ENCODE data around the gene PIK3C3.

Gene PIK3C3

DNA sequence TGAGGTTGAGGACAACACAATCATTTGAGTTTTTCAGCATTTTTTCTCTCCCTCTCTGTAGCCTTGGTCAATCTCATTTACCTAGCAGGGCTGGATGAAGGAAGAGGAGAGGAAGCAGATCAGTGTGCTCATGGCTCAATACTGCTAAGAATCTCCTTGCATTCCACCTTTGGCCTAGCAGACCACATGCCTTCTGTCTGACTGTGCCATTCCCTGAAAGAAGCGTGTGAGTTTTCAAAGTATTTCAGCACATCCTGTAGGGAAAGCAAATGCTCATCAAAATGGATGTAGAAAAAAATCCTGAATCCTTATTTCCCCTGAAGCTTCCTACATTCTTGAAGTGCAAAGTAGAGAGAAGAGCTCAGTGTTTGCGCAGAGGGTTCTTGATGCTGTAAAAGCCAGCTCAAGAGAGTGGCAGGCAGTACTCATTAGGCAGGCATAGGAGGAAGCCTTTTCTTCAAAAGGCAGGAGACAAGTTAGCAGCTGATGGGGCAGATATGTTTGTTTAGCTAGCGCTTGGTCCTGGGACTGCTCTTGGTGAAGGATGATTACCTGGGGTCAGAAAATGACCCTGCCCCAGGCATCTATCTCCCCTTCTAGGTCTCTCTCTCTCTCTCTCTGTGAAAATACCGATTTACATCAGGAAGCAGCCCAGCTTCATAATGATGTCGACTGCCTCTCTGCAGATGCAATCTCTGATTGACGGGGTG, 14.4 kb upstream of the PIK3C3 start:
- TF ChIP-seq CTCF (conservative IDR thresholded peaks at IDR 0.05) = no peak
- no peak for TF ChIP-seq ZFX (IDR thresholded peaks at IDR 0.05)
- no peak overlapping the region for H3K27ac ChIP-seq

DNA sequence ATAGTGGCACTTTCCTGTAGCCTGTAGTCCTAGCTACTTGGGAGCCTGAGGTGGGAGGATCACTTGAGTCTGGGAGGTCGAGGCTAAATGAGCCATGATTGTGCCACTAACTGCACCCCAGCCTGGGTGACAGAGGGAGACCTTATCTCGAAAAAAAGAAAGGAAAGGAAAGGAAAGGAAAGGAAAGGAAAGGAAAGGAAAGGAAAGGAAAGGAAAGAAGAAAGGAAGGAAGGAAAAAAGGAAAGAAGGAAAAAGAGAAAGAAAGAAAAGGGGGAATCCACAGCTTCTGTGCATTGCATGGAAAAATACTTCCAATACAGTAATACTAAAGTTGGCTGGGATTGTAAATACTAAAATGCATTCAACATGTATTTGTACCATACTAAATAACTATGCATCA, 12.8 kb upstream of the PIK3C3 start:
- H3K27ac ChIP-seq = no peak overlapping the region
- no peak for TF ChIP-seq ZFX (IDR thresholded peaks at IDR 0.05)
- TF ChIP-seq CTCF (conservative IDR thresholded peaks at IDR 0.05) = no peak

DNA sequence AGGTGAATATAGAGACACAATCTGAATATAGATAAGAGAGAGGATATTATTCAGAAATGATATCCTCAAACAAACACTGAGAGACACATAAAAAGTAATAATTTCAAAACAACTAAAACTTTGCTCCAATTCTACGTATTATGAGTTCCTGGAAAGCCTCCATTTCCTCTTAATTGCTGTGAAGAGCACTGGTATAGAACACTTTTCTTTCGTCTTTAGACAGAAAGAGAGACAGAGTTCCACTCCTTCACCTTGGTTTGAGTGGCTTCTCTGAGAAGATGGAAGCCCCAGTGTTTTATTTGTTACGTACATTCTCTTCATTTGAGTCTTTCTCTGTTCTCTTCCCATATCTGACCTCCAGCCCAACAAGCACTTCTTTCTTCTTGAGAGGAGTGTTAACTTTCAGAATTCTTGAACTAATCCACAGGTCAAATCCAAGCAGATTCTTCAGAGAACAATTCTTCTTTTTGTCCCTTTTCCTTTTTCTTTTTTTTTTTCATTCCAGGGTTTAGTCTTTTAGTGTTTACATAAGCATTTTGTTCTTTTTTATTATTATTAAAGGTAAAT, 6.4 kb upstream of the PIK3C3 start:
- TF ChIP-seq ZFX (IDR thresholded peaks at IDR 0.05) = no peak
- TF ChIP-seq CTCF (conservative IDR thresholded peaks at IDR 0.05) = no peak
- H3K27ac ChIP-seq = no peak overlapping the region

- TF ChIP-seq CTCF (conservative IDR thresholded peaks at IDR 0.05) (no peak), ZFX (IDR thresholded peaks at IDR 0.05) (no peak)
- H3K27ac ChIP-seq = no peak overlapping the region
Measured at GRCh38 chr18:41949206-41949920, 5.7 kb upstream of the PIK3C3 start.

- H3K27ac ChIP-seq = peak overlapping the region; percentile 57
- no peak for TF ChIP-seq CTCF (conservative IDR thresholded peaks at IDR 0.05)
- no peak for TF ChIP-seq ZFX (IDR thresholded peaks at IDR 0.05)
Measured at GRCh38 chr18:41955688-41956087, 654 bp downstream of the PIK3C3 start.

DNA sequence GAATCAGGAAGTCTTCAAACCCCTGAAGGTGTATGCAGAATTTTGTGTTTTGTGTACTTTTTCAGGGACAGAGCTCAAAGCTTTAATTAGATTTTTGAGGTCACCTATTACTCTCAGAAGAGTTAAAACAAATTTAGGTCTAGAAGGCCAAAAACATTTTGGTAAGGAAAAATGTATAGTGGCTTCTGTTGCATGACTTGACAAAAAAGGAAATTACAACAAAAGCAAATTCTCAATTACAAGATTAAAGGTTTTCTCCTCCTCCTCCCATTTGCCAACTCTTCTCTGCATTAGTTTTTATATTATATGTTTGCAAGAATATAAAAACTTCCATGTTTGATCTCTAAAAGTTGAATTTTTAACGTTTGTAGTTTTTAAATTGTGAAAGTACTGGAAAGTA, 4.0 kb downstream of the PIK3C3 start:
- H3K27ac ChIP-seq = no peak overlapping the region
- TF ChIP-seq CTCF (conservative IDR thresholded peaks at IDR 0.05) = no peak

GRCh38 chr18:41965634-41966255, 10.7 kb downstream of the PIK3C3 start:
- TF ChIP-seq CTCF (conservative IDR thresholded peaks at IDR 0.05) (no peak), ZFX (IDR thresholded peaks at IDR 0.05) (no peak)
- no peak overlapping the region for H3K27ac ChIP-seq
